Kidney (tissue), 14 donors: ENCODE measurements around the gene PPRC1. TPM values are rescaled to one million over a fixed set of nuclear protein-coding genes. Genes with fewer than 3 reads are reported as not detected.

Experiments
- DNase-seq, 5 donors: peaks; one replicate each; pipeline ENCODE4 v3.0.0-alpha.2; 2013 to 2020
- FAIRE-seq: peaks from 2 replicates; lab custom pipeline; 2012; peaks lifted over from hg19 to GRCh38; lab: Jason Lieb, UNC
- H3K27ac ChIP-seq, 2 donors: one replicate each; pipeline ENCODE4 v1.7.0; 2013; ENCODE audit warnings: low read depth in 2 of 2, low read length in 2 of 2, inconsistent platforms in 1 of 2
- H3K27me3 ChIP-seq: one replicate; pipeline ENCODE4 v1.7.1; 2013; ENCODE audit warnings: low read length, inconsistent platforms; ENCODE audit not compliant: control insufficient read depth, insufficient read depth
- H3K36me3 ChIP-seq, 3 donors: one replicate each; pipeline versions ENCODE4 v1.7.0 to v1.7.1; 2013; ENCODE audit warnings: low read length in 3 of 3, control low read depth in 1 of 3, inconsistent platforms in 1 of 3; ENCODE audit not compliant: insufficient read depth in 3 of 3, control insufficient read depth in 2 of 3
- H3K4me1 ChIP-seq, 3 donors: one replicate each; pipeline versions ENCODE4 v1.7.0 to v1.7.1; 2013; ENCODE audit warnings: low read length in 3 of 3, inconsistent platforms in 1 of 3, low read depth in 1 of 3; ENCODE audit not compliant: control insufficient read depth in 2 of 3, insufficient read depth in 2 of 3
- H3K4me3 ChIP-seq, 3 donors: one replicate each; pipeline versions ENCODE4 v1.7.0 to v1.8.1; 2013; ENCODE audit warnings: low read length in 3 of 3, control low read depth in 1 of 3, inconsistent platforms in 1 of 3
- H3K9ac ChIP-seq, 3 donors: one replicate each; pipeline versions ENCODE4 v1.7.0 to v1.7.1; 2013; ENCODE audit warnings: low read length in 3 of 3, control low read depth in 1 of 3, inconsistent platforms in 1 of 3
- H3K9me3 ChIP-seq, 3 donors: one replicate each; pipeline versions ENCODE4 v1.7.0 to v1.7.1; 2013; ENCODE audit warnings: low read length in 3 of 3, control low read depth in 1 of 3, inconsistent platforms in 1 of 3; ENCODE audit not compliant: control insufficient read depth in 2 of 3, insufficient read depth in 1 of 3
- intact Hi-C: fragments of 100-400 bp; cut with DNase I; formaldehyde crosslinking; loops from one replicate; pipeline ENCODE4 v1.11.1; 2022
- polyA plus RNA-seq: library from polyadenylated mRNA; stranded (reverse); fragments of 350-450 nt; fragmentation: Illumina TruSeq; extraction: RNeasy Lipid Tissue Mini Kit (QIAGEN cat#74804); gene quantifications from one replicate; pipeline ENCODE4 v1.2.3, GENCODE V29; 2014; ENCODE audit warnings: low read depth, low replicate concordance; ENCODE audit not compliant: insufficient read depth
- total RNA-seq: library from RNA; stranded (reverse); fragmentation: NEBNext Ultra II Directional; extraction: Animal tissue kit (Norgen Biotek cat#: 25700); gene quantifications from one replicate; pipeline ENCODE4 v1.2.1, GENCODE V29; 2021
- TF ChIP-seq, protein P1 (sequence below): IDR thresholded peaks from 3 replicates; pipeline ENCODE4 v1.5.1; 2012; ENCODE audit warnings: mild to moderate bottlenecking, moderate library complexity, borderline replicate concordance; ENCODE audit not compliant: insufficient read depth; ENCODE audit errors: extremely low read depth
- donor health status: control.
- donor health status: control.
- donor health status: control.
- donor health status: control.
- donor health status: control.
- donor health status: DM: yes; HTN: yes; CAD: no.
- donor health status: Normal renal cell carcinoma (clear cell type).

Gene PPRC1
- total and polyA plus RNA-seq, 2 donors from 2014 or later, result 8.7 to 32.1 TPM

- no peak for FAIRE-seq
These were observed 744 bp downstream of the PPRC1 start for GRCh38 chr10:102133373-102134195.

DNA sequence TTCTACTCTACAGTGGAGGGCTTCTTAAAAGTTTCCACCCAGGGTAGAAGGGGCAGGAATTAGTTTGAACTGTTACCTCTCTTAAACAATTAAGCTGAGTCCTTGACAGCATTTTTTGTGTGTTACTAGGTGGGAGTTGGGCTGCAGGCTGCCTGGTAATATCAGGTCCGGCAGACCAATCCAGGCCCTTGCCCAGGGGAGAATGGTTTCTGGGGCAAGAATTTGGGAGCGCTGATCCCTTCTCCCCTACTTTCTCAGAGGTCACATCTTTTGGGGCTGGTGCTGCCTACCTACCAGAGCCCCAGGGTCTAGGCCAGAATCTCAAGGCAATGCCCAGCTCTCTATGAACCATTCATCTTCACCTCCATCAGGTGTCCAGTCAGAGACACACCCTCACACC is 1.6 kb downstream of the PPRC1 start:
- no peak for FAIRE-seq
- Histone ChIP-seq H3K4me1 (peaks cover 0 to 12% (median 10%) of the 10 kb centered on the region in 3 donors), H3K9ac (peak overlapping the region in 1 of 3 donors; percentile 79)

More at GRCh38 chr10:102133373-102134195, 744 bp downstream of the PPRC1 start:
- Histone ChIP-seq H3K9me3 (no peaks in the 10 kb centered on the region), H3K4me1 (peaks cover 0 to 12% (median 10%) of the 10 kb centered on the region in 3 donors), H3K27me3 (no peaks in the 10 kb centered on the region), H3K36me3 (peaks cover 0 to 9% (median 9%) of the 10 kb centered on the region in 3 donors), H3K9ac (peak overlapping the region; percentile 64 to 79 (median 69)), H3K4me3 (peak overlapping the region; percentile 87 to 98 (median 97)), H3K27ac (peak overlapping the region; percentile 92 to 97)
- DNase-seq, result peak; percentile 79 to 93 (median 89)
- TF ChIP-seq, protein P1, sequence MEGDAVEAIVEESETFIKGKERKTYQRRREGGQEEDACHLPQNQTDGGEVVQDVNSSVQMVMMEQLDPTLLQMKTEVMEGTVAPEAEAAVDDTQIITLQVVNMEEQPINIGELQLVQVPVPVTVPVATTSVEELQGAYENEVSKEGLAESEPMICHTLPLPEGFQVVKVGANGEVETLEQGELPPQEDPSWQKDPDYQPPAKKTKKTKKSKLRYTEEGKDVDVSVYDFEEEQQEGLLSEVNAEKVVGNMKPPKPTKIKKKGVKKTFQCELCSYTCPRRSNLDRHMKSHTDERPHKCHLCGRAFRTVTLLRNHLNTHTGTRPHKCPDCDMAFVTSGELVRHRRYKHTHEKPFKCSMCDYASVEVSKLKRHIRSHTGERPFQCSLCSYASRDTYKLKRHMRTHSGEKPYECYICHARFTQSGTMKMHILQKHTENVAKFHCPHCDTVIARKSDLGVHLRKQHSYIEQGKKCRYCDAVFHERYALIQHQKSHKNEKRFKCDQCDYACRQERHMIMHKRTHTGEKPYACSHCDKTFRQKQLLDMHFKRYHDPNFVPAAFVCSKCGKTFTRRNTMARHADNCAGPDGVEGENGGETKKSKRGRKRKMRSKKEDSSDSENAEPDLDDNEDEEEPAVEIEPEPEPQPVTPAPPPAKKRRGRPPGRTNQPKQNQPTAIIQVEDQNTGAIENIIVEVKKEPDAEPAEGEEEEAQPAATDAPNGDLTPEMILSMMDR, result no peak
- intact Hi-C loops, result no loop called here

GRCh38 chr10:102135956-102136526 is 3.2 kb downstream of the PPRC1 start:
- H3K9ac ChIP-seq, result no peak overlapping the region
- H3K36me3 ChIP-seq, result peaks cover 0 to 32% (median 28%) of the 10 kb centered on the region in 3 donors
- H3K4me1 ChIP-seq, result peaks cover 0 to 12% (median 10%) of the 10 kb centered on the region in 3 donors
- H3K27me3 ChIP-seq, result no peaks in the 10 kb centered on the region
- FAIRE-seq (no peak), DNase-seq (no peak)
- no peak overlapping the region for H3K27ac ChIP-seq
- H3K4me3 ChIP-seq, result no peak overlapping the region
- intact Hi-C loops, result no loop called here
- TF ChIP-seq, protein P1, result no peak
- no peaks in the 10 kb centered on the region for H3K9me3 ChIP-seq

More for the DNA sequence above, 1.6 kb downstream of the PPRC1 start:
- Histone ChIP-seq H3K27me3 (no peaks in the 10 kb centered on the region), H3K4me3 (peak overlapping the region; percentile 87 to 98 (median 97)), H3K36me3 (peaks cover 0 to 17% (median 14%) of the 10 kb centered on the region in 3 donors), H3K9me3 (no peaks in the 10 kb centered on the region), H3K27ac (no peak overlapping the region)
- DNase-seq, result no peak
- TF ChIP-seq, protein P1, result no peak
- intact Hi-C loops, result no loop called here
